ENCODE measurements around the gene NDUFC2.
"Not testable (repeated sequence)": the region's sequence is repeated elsewhere in the genome, so short reads cannot be mapped to it uniquely, and the experiment has no call there.

NDUFC2 gene

GRCh38 chr11:78050964-78051831, 28.5 kb downstream of the NDUFC2 start:
- no peak for DNase-seq

- DNase-seq = no peak
Measured at GRCh38 chr11:78049348-78049747, 30.3 kb downstream of the NDUFC2 start.

- DNase-seq = no peak
Measured at GRCh38 chr11:78048561-78048960, 31.1 kb downstream of the NDUFC2 start.

- no peak for DNase-seq
Measured at GRCh38 chr11:78046486-78046854, 33.2 kb downstream of the NDUFC2 start.

GRCh38 chr11:78045851-78046485, 33.7 kb downstream of the NDUFC2 start:
- peak; percentile 82 for DNase-seq

- DNase-seq = no peak
Measured at GRCh38 chr11:78044706-78045105, 35.0 kb downstream of the NDUFC2 start.

GRCh38 chr11:78041843-78042440, 37.7 kb downstream of the NDUFC2 start:
- no peak for DNase-seq

- not testable (repeated sequence) for DNase-seq
Measured at GRCh38 chr11:78041380-78041719, 38.3 kb downstream of the NDUFC2 start.

- DNase-seq = no peak
Measured at GRCh38 chr11:78040691-78041379, 38.8 kb downstream of the NDUFC2 start.

GRCh38 chr11:78039919-78040671, 39.6 kb downstream of the NDUFC2 start:
- no peak for DNase-seq

GRCh38 chr11:78039391-78039918, 40.2 kb downstream of the NDUFC2 start:
- no peak for DNase-seq

- no peak for DNase-seq
Measured at GRCh38 chr11:78038697-78039313, 40.9 kb downstream of the NDUFC2 start.

- no peak for DNase-seq
Measured at GRCh38 chr11:78037825-78038620, 41.6 kb downstream of the NDUFC2 start.

- DNase-seq = no peak
Measured at GRCh38 chr11:78037056-78037455, 42.6 kb downstream of the NDUFC2 start.

GRCh38 chr11:78036313-78036712, 43.3 kb downstream of the NDUFC2 start:
- DNase-seq = no peak

GRCh38 chr11:78034623-78035022, 45.0 kb downstream of the NDUFC2 start:
- no peak for DNase-seq

GRCh38 chr11:78033040-78033439, 46.6 kb downstream of the NDUFC2 start:
- DNase-seq = no peak

- no peak for DNase-seq
Measured at GRCh38 chr11:78032090-78032489, 47.6 kb downstream of the NDUFC2 start.

- DNase-seq = no peak
Measured at GRCh38 chr11:78031629-78032028, 48.0 kb downstream of the NDUFC2 start.

GRCh38 chr11:78030429-78031325, 49.0 kb downstream of the NDUFC2 start:
- DNase-seq = no peak
